ENCODE results near the gene ANXA4.

Gene ANXA4

DNA sequence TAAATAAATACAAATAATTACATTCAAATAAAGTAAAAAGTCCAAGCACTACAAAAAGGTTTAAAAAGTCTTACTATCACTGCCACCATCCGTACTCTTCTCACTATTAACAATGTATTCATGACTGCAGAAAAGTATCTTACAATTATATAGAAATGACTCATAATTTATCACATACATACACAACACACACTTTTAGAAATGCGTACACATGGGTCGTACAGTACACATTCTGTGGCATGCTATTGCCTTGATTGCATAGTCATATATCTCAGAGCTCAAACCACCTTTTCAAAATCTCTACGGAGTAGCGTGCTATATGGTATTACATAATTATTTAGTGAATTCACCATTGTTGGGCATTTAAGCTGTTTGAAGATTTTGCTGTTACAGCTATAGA is 41.6 kb upstream of the ANXA4 start:
- ChIA-PET POLR2A (no interaction called here), CTCF (interaction anchor here (5.0 kb wide), 1 partner anchor 14 kb away, joined by 22 read pairs; no protein-coding TSS in a partner anchor)
- no peak overlapping the region for H3K4me3 ChIP-seq (ENCODE audit: control insufficient read depth in 1 of 7, extremely low read depth in 1 of 7, insufficient read depth in 4 of 7, low read depth in 2 of 7, low read length in 6 of 7)
- H3K4me1 ChIP-seq (ENCODE audit: control extremely low read depth in 1 of 4, control insufficient read depth in 4 of 4, insufficient read depth in 4 of 4, low read length in 3 of 4): peaks cover 0 to 10% (median 2%) of the 10 kb centered on the region in 4 experiments
- no peaks in the 10 kb centered on the region for H3K9me3 ChIP-seq (ENCODE audit: control extremely low read depth in 1 of 5, control insufficient read depth in 4 of 5, insufficient read depth in 2 of 5, low read depth in 1 of 5, low read length in 4 of 5)
- no peaks in the 10 kb centered on the region for H3K36me3 ChIP-seq (ENCODE audit: control insufficient read depth in 4 of 4, insufficient read depth in 4 of 4, low read length in 3 of 4)
- no peak for DNase-seq
- H3K27me3 ChIP-seq (replicated peaks in 2 of 5; ENCODE audit: control insufficient read depth in 4 of 5, insufficient read depth in 5 of 5, low read length in 4 of 5): no peaks in the 10 kb centered on the region
- 100% methylated on average over 1 of the region's 5 CpGs for WGBS (ENCODE audit: insufficient coverage)
- H3K27ac ChIP-seq (ENCODE audit: insufficient read depth in 1 of 2, low read depth in 1 of 2, low read length in 2 of 2, poor library complexity in 1 of 2, severe bottlenecking in 2 of 2): no peak overlapping the region

DNA sequence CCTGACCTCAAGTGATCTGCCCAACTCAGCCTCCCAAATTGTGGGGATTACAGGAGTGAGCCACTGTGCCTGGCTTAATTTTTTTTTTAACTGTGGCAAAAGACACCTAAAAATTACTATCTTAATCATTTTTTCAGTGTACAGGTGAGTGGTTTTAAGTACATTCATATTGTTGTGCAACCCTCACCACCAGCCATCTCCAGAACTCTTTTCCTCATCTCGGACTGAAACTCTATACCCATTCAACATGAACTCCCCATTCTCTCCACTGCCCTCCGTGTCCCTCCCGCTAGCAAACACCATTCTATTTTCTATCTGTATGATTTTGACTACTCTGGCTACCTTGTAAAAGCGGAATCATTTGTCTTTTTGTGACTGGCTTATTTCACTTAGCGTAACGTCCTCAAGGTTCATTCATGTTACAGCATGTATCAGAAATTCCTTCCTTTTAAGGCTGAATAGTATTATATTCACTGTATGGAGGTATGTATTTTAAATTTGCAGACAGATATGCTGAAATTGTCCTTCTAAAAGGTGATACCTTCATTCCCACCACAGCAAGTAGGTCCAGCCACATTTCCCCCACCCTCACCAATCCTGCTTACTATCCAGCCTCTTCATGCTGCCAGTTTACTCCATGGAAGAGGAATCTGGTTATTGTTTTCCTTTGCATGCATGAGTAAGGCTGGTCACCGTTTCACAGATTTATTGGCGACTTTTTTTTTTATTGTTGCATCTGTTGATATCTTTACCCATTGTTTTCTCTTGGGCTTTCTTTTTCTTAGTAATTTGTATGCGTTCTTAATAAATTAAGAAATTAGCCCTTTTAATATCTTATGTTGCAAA is 40.6 kb upstream of the ANXA4 start:
- no peak overlapping the region for H3K4me3 ChIP-seq (ENCODE audit: control insufficient read depth in 1 of 7, extremely low read depth in 1 of 7, insufficient read depth in 4 of 7, low read depth in 2 of 7, low read length in 6 of 7)
- POLR2A ChIA-PET: no interaction called here

DNA sequence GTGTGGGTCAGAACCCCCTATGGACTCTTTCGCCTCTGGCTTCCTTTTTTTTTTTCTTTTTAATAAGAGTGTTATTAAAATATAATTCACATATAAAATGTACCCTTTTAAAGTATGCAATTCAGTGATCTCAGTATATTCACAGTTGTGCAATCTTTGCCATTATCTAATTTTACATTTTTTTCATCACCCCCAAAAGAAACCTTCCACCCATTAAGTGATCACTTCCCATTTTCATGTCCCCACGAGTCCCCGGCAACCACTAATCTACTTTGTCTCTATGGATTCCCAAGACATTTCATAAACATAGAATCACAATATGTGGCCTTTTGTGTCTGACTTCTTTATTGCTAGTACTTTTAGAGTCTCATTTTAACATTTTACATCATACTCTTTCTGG is 38.7 kb upstream of the ANXA4 start:
- H3K4me1 ChIP-seq (ENCODE audit: control extremely low read depth in 1 of 4, control insufficient read depth in 4 of 4, insufficient read depth in 4 of 4, low read length in 3 of 4): peaks cover 0 to 7% (median 1%) of the 10 kb centered on the region in 4 experiments
- no peaks in the 10 kb centered on the region for H3K27me3 ChIP-seq (replicated peaks in 2 of 5; ENCODE audit: control insufficient read depth in 4 of 5, insufficient read depth in 5 of 5, low read length in 4 of 5)
- H3K27ac ChIP-seq (ENCODE audit: insufficient read depth in 1 of 2, low read depth in 1 of 2, low read length in 2 of 2, poor library complexity in 1 of 2, severe bottlenecking in 2 of 2): no peak overlapping the region
- H3K9me3 ChIP-seq (ENCODE audit: control extremely low read depth in 1 of 5, control insufficient read depth in 4 of 5, insufficient read depth in 2 of 5, low read depth in 1 of 5, low read length in 4 of 5): no peaks in the 10 kb centered on the region
- H3K36me3 ChIP-seq (ENCODE audit: control insufficient read depth in 4 of 4, insufficient read depth in 4 of 4, low read length in 3 of 4): no peaks in the 10 kb centered on the region
- no peak overlapping the region for H3K4me3 ChIP-seq (ENCODE audit: control insufficient read depth in 1 of 7, extremely low read depth in 1 of 7, insufficient read depth in 4 of 7, low read depth in 2 of 7, low read length in 6 of 7)
- CTCF ChIA-PET: no interaction called here
- POLR2A ChIA-PET: no interaction called here
- DNase-seq: peak in 2 of 3 donors; percentile 62 to 64
- 60% methylated on average over 2 of the region's 3 CpGs for WGBS (ENCODE audit: insufficient coverage)

More for the DNA sequence above, 40.6 kb upstream of the ANXA4 start:
- no peaks in the 10 kb centered on the region for H3K27me3 ChIP-seq (replicated peaks in 2 of 5; ENCODE audit: control insufficient read depth in 4 of 5, insufficient read depth in 5 of 5, low read length in 4 of 5)
- no peak overlapping the region for H3K27ac ChIP-seq (ENCODE audit: insufficient read depth in 1 of 2, low read depth in 1 of 2, low read length in 2 of 2, poor library complexity in 1 of 2, severe bottlenecking in 2 of 2)
- no peaks in the 10 kb centered on the region for H3K9me3 ChIP-seq (ENCODE audit: control extremely low read depth in 1 of 5, control insufficient read depth in 4 of 5, insufficient read depth in 2 of 5, low read depth in 1 of 5, low read length in 4 of 5)
- peaks cover 0 to 7% (median 1%) of the 10 kb centered on the region in 4 experiments for H3K4me1 ChIP-seq (ENCODE audit: control extremely low read depth in 1 of 4, control insufficient read depth in 4 of 4, insufficient read depth in 4 of 4, low read length in 3 of 4)
- H3K36me3 ChIP-seq (ENCODE audit: control insufficient read depth in 4 of 4, insufficient read depth in 4 of 4, low read length in 3 of 4): no peaks in the 10 kb centered on the region
- CTCF ChIA-PET: no interaction called here
- WGBS (ENCODE audit: insufficient coverage): 88% methylated on average over 6 of the region's 9 CpGs
- DNase-seq: no peak

DNA sequence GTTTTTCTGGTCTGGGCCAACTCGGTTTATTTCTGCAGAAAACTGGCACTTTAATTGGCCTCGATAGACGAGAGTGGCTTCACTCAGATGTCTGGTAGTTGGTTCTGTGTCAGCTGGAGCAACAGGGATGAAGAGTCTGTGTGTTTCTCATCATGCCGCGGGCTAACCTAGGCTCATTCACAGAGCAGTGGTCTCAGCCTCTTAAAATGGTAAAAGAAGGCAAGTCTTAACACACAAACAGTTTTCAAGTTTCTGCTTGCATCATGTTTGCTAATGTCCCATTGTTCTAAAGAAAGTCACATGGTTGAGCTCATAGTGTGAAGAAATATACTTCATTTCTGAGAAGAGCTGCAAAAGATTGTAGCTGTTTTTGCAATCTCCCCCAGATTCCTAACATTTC is 37.5 kb upstream of the ANXA4 start:
- 90% methylated on average over 5 of the region's 5 CpGs for WGBS (ENCODE audit: insufficient coverage)
- ChIA-PET CTCF (no interaction called here), POLR2A (no interaction called here)
- Histone ChIP-seq H3K36me3 (ENCODE audit: control insufficient read depth in 4 of 4, insufficient read depth in 4 of 4, low read length in 3 of 4) (no peaks in the 10 kb centered on the region), H3K4me3 (ENCODE audit: control insufficient read depth in 1 of 7, extremely low read depth in 1 of 7, insufficient read depth in 4 of 7, low read depth in 2 of 7, low read length in 6 of 7) (no peak overlapping the region), H3K9me3 (ENCODE audit: control extremely low read depth in 1 of 5, control insufficient read depth in 4 of 5, insufficient read depth in 2 of 5, low read depth in 1 of 5, low read length in 4 of 5) (no peaks in the 10 kb centered on the region), H3K27ac (ENCODE audit: insufficient read depth in 1 of 2, low read depth in 1 of 2, low read length in 2 of 2, poor library complexity in 1 of 2, severe bottlenecking in 2 of 2) (no peak overlapping the region), H3K4me1 (ENCODE audit: control extremely low read depth in 1 of 4, control insufficient read depth in 4 of 4, insufficient read depth in 4 of 4, low read length in 3 of 4) (peaks cover 0 to 7% (median 1%) of the 10 kb centered on the region in 4 experiments), H3K27me3 (replicated peaks in 2 of 5; ENCODE audit: control insufficient read depth in 4 of 5, insufficient read depth in 5 of 5, low read length in 4 of 5) (no peaks in the 10 kb centered on the region)
- no peak for DNase-seq

DNA sequence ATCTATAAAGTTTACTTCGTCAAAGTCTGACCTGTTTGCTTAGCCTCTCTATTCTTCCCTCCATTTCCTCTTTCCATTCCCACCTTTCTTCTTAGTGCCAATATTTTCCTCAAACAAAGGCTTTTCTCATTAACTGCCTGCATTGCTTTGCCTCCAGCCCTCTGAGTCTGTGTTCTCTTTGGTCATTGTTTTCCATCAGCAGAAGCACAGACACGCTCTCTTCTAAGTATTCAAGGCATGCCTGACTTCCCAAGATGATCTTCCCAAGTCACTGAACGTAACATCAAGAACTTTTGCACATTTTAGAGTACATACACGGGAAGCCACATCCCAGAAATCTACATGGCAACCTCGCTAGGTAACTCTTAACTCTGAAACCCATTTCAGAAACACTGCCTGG is 32.6 kb upstream of the ANXA4 start:
- Histone ChIP-seq H3K27me3 (replicated peaks in 2 of 5; ENCODE audit: control insufficient read depth in 4 of 5, insufficient read depth in 5 of 5, low read length in 4 of 5) (no peaks in the 10 kb centered on the region), H3K9me3 (ENCODE audit: control extremely low read depth in 1 of 5, control insufficient read depth in 4 of 5, insufficient read depth in 2 of 5, low read depth in 1 of 5, low read length in 4 of 5) (peaks cover 0 to 4% (median 0%) of the 10 kb centered on the region in 5 experiments), H3K4me1 (ENCODE audit: control extremely low read depth in 1 of 4, control insufficient read depth in 4 of 4, insufficient read depth in 4 of 4, low read length in 3 of 4) (no peaks in the 10 kb centered on the region), H3K36me3 (ENCODE audit: control insufficient read depth in 4 of 4, insufficient read depth in 4 of 4, low read length in 3 of 4) (no peaks in the 10 kb centered on the region), H3K27ac (ENCODE audit: insufficient read depth in 1 of 2, low read depth in 1 of 2, low read length in 2 of 2, poor library complexity in 1 of 2, severe bottlenecking in 2 of 2) (no peak overlapping the region), H3K4me3 (ENCODE audit: control insufficient read depth in 1 of 7, extremely low read depth in 1 of 7, insufficient read depth in 4 of 7, low read depth in 2 of 7, low read length in 6 of 7) (no peak overlapping the region)
- POLR2A ChIA-PET: no interaction called here
- CTCF ChIA-PET: no interaction called here
- no peak for DNase-seq
- WGBS (ENCODE audit: insufficient coverage): 96% methylated on average over 2 of the region's 5 CpGs

DNA sequence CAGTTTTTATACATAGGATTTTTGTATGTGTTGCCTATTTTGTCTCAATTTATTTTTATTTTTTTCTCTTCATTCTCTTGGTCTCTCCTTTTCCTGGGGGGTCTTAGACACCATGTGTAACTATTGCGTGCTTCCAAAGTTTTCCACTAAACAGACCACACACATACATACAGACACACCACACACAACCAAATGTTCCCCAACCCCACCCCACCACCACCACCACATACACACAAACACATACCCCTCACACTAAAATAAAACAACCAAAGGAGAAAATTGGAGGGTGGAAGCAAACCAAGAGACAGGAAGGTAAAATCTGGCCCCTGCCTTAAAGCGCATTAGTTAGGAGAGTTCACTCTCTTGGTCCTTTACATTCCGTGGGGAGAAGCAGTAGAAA is 30.0 kb upstream of the ANXA4 start:
- H3K27me3 ChIP-seq (replicated peaks in 2 of 5; ENCODE audit: control insufficient read depth in 4 of 5, insufficient read depth in 5 of 5, low read length in 4 of 5): no peaks in the 10 kb centered on the region
- DNase-seq: no peak
- no peaks in the 10 kb centered on the region for H3K36me3 ChIP-seq (ENCODE audit: control insufficient read depth in 4 of 4, insufficient read depth in 4 of 4, low read length in 3 of 4)
- ChIA-PET CTCF (interaction anchor here (0.8 to 11.1 kb wide), 3 partner anchors 14 to 150 kb away, joined by 4 to 153 read pairs (median 22); no protein-coding TSS in a partner anchor), POLR2A (no interaction called here)
- WGBS (ENCODE audit: insufficient coverage): 94% methylated on average over 3 of the region's 3 CpGs
- peaks cover 0 to 4% (median 0%) of the 10 kb centered on the region in 5 experiments for H3K9me3 ChIP-seq (ENCODE audit: control extremely low read depth in 1 of 5, control insufficient read depth in 4 of 5, insufficient read depth in 2 of 5, low read depth in 1 of 5, low read length in 4 of 5)
- H3K27ac ChIP-seq (ENCODE audit: insufficient read depth in 1 of 2, low read depth in 1 of 2, low read length in 2 of 2, poor library complexity in 1 of 2, severe bottlenecking in 2 of 2): no peak overlapping the region
- H3K4me3 ChIP-seq (ENCODE audit: control insufficient read depth in 1 of 7, extremely low read depth in 1 of 7, insufficient read depth in 4 of 7, low read depth in 2 of 7, low read length in 6 of 7): no peak overlapping the region
- peaks cover 0 to 3% (median 1%) of the 10 kb centered on the region in 4 experiments for H3K4me1 ChIP-seq (ENCODE audit: control extremely low read depth in 1 of 4, control insufficient read depth in 4 of 4, insufficient read depth in 4 of 4, low read length in 3 of 4)

DNA sequence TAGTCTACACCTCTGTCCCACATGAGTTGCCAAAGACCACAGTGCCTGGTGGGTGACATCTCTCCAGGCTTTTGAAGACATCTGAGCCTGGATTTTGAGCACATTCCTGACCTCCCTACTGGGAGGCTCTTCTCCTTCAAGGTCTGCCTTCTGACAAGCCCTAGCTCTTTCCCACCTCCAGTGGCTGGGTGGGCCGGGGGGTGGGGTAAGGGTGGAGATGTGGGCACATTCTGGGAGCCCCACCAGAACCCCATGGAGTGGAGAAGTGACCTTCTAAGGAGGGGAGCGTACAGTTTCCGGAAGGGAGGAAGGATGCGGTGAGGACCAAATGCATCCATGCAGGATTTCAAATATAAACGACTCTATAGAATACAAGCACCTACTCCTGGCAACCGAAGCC is 27.9 kb upstream of the ANXA4 start:
- no peaks in the 10 kb centered on the region for H3K27me3 ChIP-seq (replicated peaks in 2 of 5; ENCODE audit: control insufficient read depth in 4 of 5, insufficient read depth in 5 of 5, low read length in 4 of 5)
- H3K9me3 ChIP-seq (ENCODE audit: control extremely low read depth in 1 of 5, control insufficient read depth in 4 of 5, insufficient read depth in 2 of 5, low read depth in 1 of 5, low read length in 4 of 5): peaks cover 0 to 4% (median 0%) of the 10 kb centered on the region in 5 experiments
- 100% methylated on average over 4 of the region's 6 CpGs for WGBS (ENCODE audit: insufficient coverage)
- no peak overlapping the region for H3K27ac ChIP-seq (ENCODE audit: insufficient read depth in 1 of 2, low read depth in 1 of 2, low read length in 2 of 2, poor library complexity in 1 of 2, severe bottlenecking in 2 of 2)
- H3K36me3 ChIP-seq (ENCODE audit: control insufficient read depth in 4 of 4, insufficient read depth in 4 of 4, low read length in 3 of 4): no peaks in the 10 kb centered on the region
- POLR2A ChIA-PET: interaction anchor here (0.7 kb wide), 1 partner anchor 268 kb away, joined by 3 read pairs; no protein-coding TSS in a partner anchor
- CTCF ChIA-PET: interaction anchor here (0.7 to 11.1 kb wide), 14 partner anchors 11 to 338 kb away, joined by 3 to 153 read pairs (median 4); no protein-coding TSS in a partner anchor
- H3K4me3 ChIP-seq (ENCODE audit: control insufficient read depth in 1 of 7, extremely low read depth in 1 of 7, insufficient read depth in 4 of 7, low read depth in 2 of 7, low read length in 6 of 7): no peak overlapping the region
- H3K4me1 ChIP-seq (ENCODE audit: control extremely low read depth in 1 of 4, control insufficient read depth in 4 of 4, insufficient read depth in 4 of 4, low read length in 3 of 4): peaks cover 0 to 3% (median 1%) of the 10 kb centered on the region in 4 experiments
- DNase-seq: no peak

All from common myeloid progenitor, CD34-positive (primary cell).